OCI-LY1 (cell line): Measurements from ENCODE around the gene PAQR6.

Experiments used
- CTCF ChIP-seq: fragments of 200-600 bp; sonication (generic), shearing (Covaris generic); IDR thresholded peaks from 2 replicates; pipeline ENCODE4 v1.5.1; 2017; ENCODE audit warnings: mild to moderate bottlenecking, antibody characterized with exemption, low read length, moderate library complexity, mixed read lengths
- EZH2 ChIP-seq: fragments of 200-600 bp; sonication (generic), shearing (Covaris generic); IDR thresholded peaks from 2 replicates; pipeline ENCODE4 v1.8.0; 2017; ENCODE audit warnings: borderline replicate concordance, mixed run types, mild to moderate bottlenecking, antibody characterized with exemption, low read length, moderate library complexity, mixed read lengths

GRCh38 chr1:156241311-156241811, 6.5 kb downstream of the PAQR6 start:
- TF ChIP-seq CTCF: no peak
- no peak for TF ChIP-seq EZH2
